K562 (cell line): ENCODE measurements around the gene INSR. TPM values are rescaled to one million over a fixed set of nuclear protein-coding genes. Genes with fewer than 3 reads are reported as not detected.

Source experiments
- ATAC-seq: fragments of 200-7000 bp; cut with Tn5 transposase; 3 replicates; pipeline ENCODE4 v1.9.1; 2020; ENCODE audit warnings: moderate library complexity
- BruUV-seq: library from RNA; stranded (reverse); fragments of 400-500 nt; replicated peaks from 2 replicates; lab custom pipeline; 2021; lab: Mats Ljungman, UMichigan
- CTCF ChIA-PET: fragments of 300-600 bp; formaldehyde crosslinking; extraction: SDS; loops from one replicate; lab custom pipeline; 2021; ENCODE audit warnings: low intra/inter-chr PET ratio; lab: Yijun Ruan, JAX
- POLR2A ChIA-PET: fragments of 300-600, 350-650 bp; sonication (Branson Sonifier 250); formaldehyde crosslinking; extraction: SDS; loops from one replicate; lab custom pipeline; 2021; ENCODE audit warnings: antibody characterized with exemption, inconsistent platforms; lab: Yijun Ruan, JAX
- DNase-seq, 4 experiments: peaks; one replicate each; pipeline versions ENCODE4 v3.0.0 to v3.0.0-alpha.2; 2011 to 2018; ENCODE audit warnings: low spot score in 3 of 4, mixed read lengths in 3 of 4; ENCODE audit errors: extremely low read depth in 1 of 4
- FAIRE-seq: peaks from 2 replicates; lab custom pipeline; 2011; peaks lifted over from hg19 to GRCh38; lab: Jason Lieb, UNC
- H2AFZ ChIP-seq: 2 replicates; pipeline ENCODE4 v1.6.0; 2011; ENCODE audit warnings: low read depth, low read length, control low read depth, inconsistent platforms
- H3K27ac ChIP-seq: fragments of 200-600 bp; 3 replicates; pipeline ENCODE4 v1.8.0; 2011; ENCODE audit warnings: low read depth, mild to moderate bottlenecking, control low read depth, inconsistent platforms, low read length, moderate library complexity, mixed read lengths; ENCODE audit errors: extremely low read depth
- H3K27me3 ChIP-seq, 2 experiments: fragments of 300-600 bp in 1 of 2; 2 replicates in 1 of 2; 3 replicates in 1 of 2; pipeline versions ENCODE4 v1.6.0 to v1.8.0; 2011; ENCODE audit warnings: inconsistent platforms in 2 of 2, low read length in 2 of 2, mild to moderate bottlenecking in 1 of 2, mixed read lengths in 1 of 2, moderate library complexity in 1 of 2; ENCODE audit not compliant: control insufficient read depth in 2 of 2, insufficient read depth in 2 of 2
- H3K36me3 ChIP-seq: fragments of 300-600 bp; 3 replicates; pipeline ENCODE4 v1.8.0; 2011; ENCODE audit warnings: mild to moderate bottlenecking, low read length, inconsistent platforms; ENCODE audit not compliant: control insufficient read depth, insufficient read depth
- H3K4me1 ChIP-seq, 2 experiments: fragments of 200-600 bp in 1 of 2; replicated peaks in 1 of 2; 2 replicates in 1 of 2; 3 replicates in 1 of 2; pipeline versions ENCODE4 v1.5.1 to v1.8.0; 2011; ENCODE audit warnings: inconsistent platforms in 2 of 2, low read length in 2 of 2, mild to moderate bottlenecking in 1 of 2, mixed read lengths in 1 of 2, moderate library complexity in 1 of 2; ENCODE audit not compliant: control insufficient read depth in 2 of 2, insufficient read depth in 2 of 2
- H3K4me2 ChIP-seq: 2 replicates; pipeline ENCODE4 v1.6.1; 2011; ENCODE audit warnings: low read length, control low read depth, inconsistent platforms, mixed read lengths; ENCODE audit not compliant: insufficient read depth
- H3K4me3 ChIP-seq: fragments of 200-600 bp; sonication (generic), shearing (Covaris generic); 2 replicates; pipeline ENCODE4 v1.5.1; 2016; ENCODE audit warnings: control low read depth, inconsistent platforms
- H3K79me2 ChIP-seq: fragments of 200-600 bp; 3 replicates; pipeline ENCODE4 v1.8.0; 2011; ENCODE audit warnings: low read length, inconsistent platforms; ENCODE audit not compliant: control insufficient read depth, insufficient read depth
- H3K9ac ChIP-seq, 2 experiments: 2 replicates each; pipeline versions ENCODE4 v1.6.0 to v1.6.1; 2011; ENCODE audit warnings: low read depth in 2 of 2, low read length in 2 of 2, control low read depth in 1 of 2, inconsistent platforms in 1 of 2, mild to moderate bottlenecking in 1 of 2, mixed read lengths in 1 of 2; ENCODE audit not compliant: insufficient read depth in 1 of 2
- H3K9me1 ChIP-seq: one replicate; pipeline ENCODE4 v1.6.0; 2011; ENCODE audit warnings: inconsistent platforms, mild to moderate bottlenecking, low read length, moderate library complexity; ENCODE audit not compliant: control insufficient read depth, insufficient read depth
- H3K9me3 ChIP-seq: replicated peaks from 2 replicates; pipeline ENCODE4 v1.5.1; 2011; ENCODE audit warnings: low read depth, low read length, inconsistent platforms; ENCODE audit not compliant: control insufficient read depth, insufficient read depth
- H4K20me1 ChIP-seq: replicated peaks from 2 replicates; pipeline ENCODE4 v1.6.1; 2011; ENCODE audit warnings: low read length, inconsistent platforms, mixed read lengths; ENCODE audit not compliant: control insufficient read depth, insufficient read depth
- AFF4 ChIP-seq: sonication (generic); formaldehyde crosslinking; IDR thresholded peaks from 2 replicates; pipeline ENCODE4 v1.8.0; 2023; ENCODE audit warnings: mild to moderate bottlenecking, missing genetic modification reagents
- BACH1 ChIP-seq: fragments of 200-800 bp; sonication (Bioruptor generic); IDR thresholded peaks from 2 replicates; pipeline ENCODE4 v1.6.1; 2016; ENCODE audit warnings: missing genetic modification characterization, missing compliant biosample characterization
- COPS2 ChIP-seq: fragments of 450-650 bp; conservative IDR thresholded peaks from 2 replicates; pipeline ENCODE4 v1.6.1; 2016; ENCODE audit warnings: mild to moderate bottlenecking, moderate library complexity
- JUNB ChIP-seq: fragments of 450-650 bp; formaldehyde crosslinking; conservative IDR thresholded peaks from 2 replicates; pipeline ENCODE4 v1.4.0; 2020; ENCODE audit warnings: mild to moderate bottlenecking
- MECOM ChIP-seq: fragments of 250-450 bp; sonication (Bioruptor Pico); IDR thresholded peaks from 2 replicates; pipeline ENCODE4 v1.8.0; 2022; ENCODE audit warnings: inconsistent platforms
- NONO ChIP-seq, 2 experiments: fragments of 200-400 bp in 1 of 2; fragments of 450-650 bp in 1 of 2; formaldehyde crosslinking in 1 of 2; IDR thresholded peaks; 2 replicates each; pipeline ENCODE4 v1.6.1; 2017; ENCODE audit warnings: low read depth in 2 of 2, mild to moderate bottlenecking in 2 of 2, moderate library complexity in 2 of 2, low read length in 1 of 2
- RBM34 ChIP-seq: fragments of 200-400 bp; formaldehyde crosslinking; IDR thresholded peaks from 2 replicates; pipeline ENCODE4 v1.6.1; 2018; ENCODE audit warnings: low read length, borderline replicate concordance; ENCODE audit not compliant: insufficient read depth
- SMARCA4 ChIP-seq: fragments of 450-650 bp; IDR thresholded peaks from 2 replicates; pipeline ENCODE4 v1.6.1; 2016
- SMARCA5 ChIP-seq: fragments of 450-650 bp; IDR thresholded peaks from 2 replicates; pipeline ENCODE4 v1.6.1; 2016
- SUPT5H ChIP-seq: fragments of 450-650 bp; IDR thresholded peaks from 2 replicates; pipeline ENCODE4 v1.6.1; 2016
- WGBS: fragments of 100-300 bp; shearing (Covaris generic); methylation state at CpG from one replicate; pipeline ENCODE4 v1.1.6; 2016; ENCODE audit warnings: low coverage, mixed read lengths; ENCODE audit not compliant: insufficient coverage; ENCODE audit errors: missing lambda C conversion rate; 5-methylcytosine and 5-hydroxymethylcytosine counted together
- in situ Hi-C: fragments of 300-500 bp; cut with MboI; formaldehyde crosslinking; loops from 4 replicates; pipeline ENCODE4 v1.15.0; 2018; ENCODE audit warnings: inconsistent platforms, mixed read lengths
- intact Hi-C: fragments of 100-400 bp; cut with micrococcal nuclease; formaldehyde crosslinking; loops from 2 replicates; pipeline ENCODE4 v1.14.2; 2022
- polyA plus RNA-seq, 8 experiments: library from polyadenylated mRNA; depleted of rRNA in 4 of 8; stranded (reverse) in 5 of 8; unstranded in 3 of 8; fragments of >200 nt; fragmentation: Nextera tagmentation in 2 of 8; fragmentation: Illumina TruSeq in 1 of 8; extraction: Ambion mirVana in 2 of 8; extraction: Trizol in 1 of 8; gene quantifications; 2 replicates each; pipeline versions ENCODE4 v1.2.1 to v1.2.3, GENCODE V29; 2011 to 2014; ENCODE audit warnings: inconsistent platforms in 1 of 8, missing spikeins in 1 of 8
- total RNA-seq, 7 experiments: library from RNA; depleted of rRNA in 6 of 7; stranded (reverse); fragments of >200 nt in 6 of 7; fragmentation: Illumina TruSeq in 2 of 7; extraction: Trizol in 2 of 7; gene quantifications; 2 replicates each; pipeline versions ENCODE4 v1.2.1 to v1.2.3, GENCODE V29; 2011 to 2021; ENCODE audit warnings: low replicate concordance in 1 of 7
- TF ChIP-seq, protein P1 (sequence below): fragments of 250-450 bp; sonication (Bioruptor Pico); IDR thresholded peaks from 2 replicates; pipeline ENCODE4 v1.8.0; 2021; ENCODE audit warnings: moderate library complexity, mild to moderate bottlenecking, inconsistent platforms
- TF ChIP-seq, protein P2 (sequence below): fragments of 250-450 bp; sonication (Bioruptor Pico); IDR thresholded peaks from 2 replicates; pipeline ENCODE4 v1.9.0; 2021; ENCODE audit warnings: mild to moderate bottlenecking
- TF ChIP-seq, protein P3 (sequence below): fragments of 250-450 bp; sonication (Bioruptor Pico); IDR thresholded peaks from 2 replicates; pipeline ENCODE4 v1.5.0; 2021; ENCODE audit warnings: mild to moderate bottlenecking, borderline replicate concordance
- TF ChIP-seq, protein P4 (sequence below): fragments of 450-650 bp; IDR thresholded peaks from 2 replicates; pipeline ENCODE4 v1.7.1; 2018; ENCODE audit warnings: mild to moderate bottlenecking, low read depth; ENCODE audit not compliant: partially characterized antibody

Gene INSR
- total and polyA plus RNA-seq, 9 of the 15 experiments (the other 6 are each of a cell fraction or from before 2014, with no cell fraction given) = 0.04 to 0.88 (median 0.41) TPM

DNA sequence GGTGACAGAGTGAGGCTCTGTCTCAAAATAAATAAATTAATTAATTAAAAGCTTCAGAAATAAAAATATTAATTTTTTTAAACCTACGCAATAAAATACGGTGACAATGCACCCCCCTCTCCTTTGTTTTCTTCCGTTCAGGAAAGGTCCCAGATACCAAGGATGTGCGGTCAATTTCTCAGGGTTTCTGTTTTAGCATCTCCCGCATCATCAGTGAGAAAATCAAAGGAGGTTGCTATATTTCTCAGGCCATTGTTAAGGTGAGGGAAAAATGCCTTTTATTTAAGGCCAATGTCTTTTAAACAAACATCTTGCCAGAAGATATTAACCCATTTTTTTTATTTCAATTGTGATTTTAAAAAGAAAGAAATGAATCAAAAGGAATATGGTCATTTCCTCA, 111.7 kb downstream of the INSR start:
- no peaks in the 10 kb centered on the region for H3K79me2 ChIP-seq
- BruUV-seq = no TSS peak
- no peak overlapping the region for H3K9ac ChIP-seq
- H3K9me1 ChIP-seq = no peaks in the 10 kb centered on the region
- TF ChIP-seq, protein P1, sequence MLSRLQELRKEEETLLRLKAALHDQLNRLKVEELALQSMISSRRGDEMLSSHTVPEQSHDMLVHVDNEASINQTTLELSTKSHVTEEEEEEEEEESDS = no peak
- TF ChIP-seq, protein P2, sequence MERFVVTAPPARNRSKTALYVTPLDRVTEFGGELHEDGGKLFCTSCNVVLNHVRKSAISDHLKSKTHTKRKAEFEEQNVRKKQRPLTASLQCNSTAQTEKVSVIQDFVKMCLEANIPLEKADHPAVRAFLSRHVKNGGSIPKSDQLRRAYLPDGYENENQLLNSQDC (CRISPR knock-in tag) = no peak
- TF ChIP-seq AFF4 (CRISPR knock-in tag) (no peak), SMARCA4 (no peak), NONO (IDR thresholded peaks at IDR 0.05; ENCODE audit: low read depth in 2 of 2, low read length in 1 of 2) (no peak), COPS2 (no peak), BACH1 (no peak), SUPT5H (no peak), JUNB (CRISPR knock-in tag) (no peak), RBM34 (no peak), MECOM (CRISPR knock-in tag) (no peak), SMARCA5 (no peak)
- TF ChIP-seq, protein P3, sequence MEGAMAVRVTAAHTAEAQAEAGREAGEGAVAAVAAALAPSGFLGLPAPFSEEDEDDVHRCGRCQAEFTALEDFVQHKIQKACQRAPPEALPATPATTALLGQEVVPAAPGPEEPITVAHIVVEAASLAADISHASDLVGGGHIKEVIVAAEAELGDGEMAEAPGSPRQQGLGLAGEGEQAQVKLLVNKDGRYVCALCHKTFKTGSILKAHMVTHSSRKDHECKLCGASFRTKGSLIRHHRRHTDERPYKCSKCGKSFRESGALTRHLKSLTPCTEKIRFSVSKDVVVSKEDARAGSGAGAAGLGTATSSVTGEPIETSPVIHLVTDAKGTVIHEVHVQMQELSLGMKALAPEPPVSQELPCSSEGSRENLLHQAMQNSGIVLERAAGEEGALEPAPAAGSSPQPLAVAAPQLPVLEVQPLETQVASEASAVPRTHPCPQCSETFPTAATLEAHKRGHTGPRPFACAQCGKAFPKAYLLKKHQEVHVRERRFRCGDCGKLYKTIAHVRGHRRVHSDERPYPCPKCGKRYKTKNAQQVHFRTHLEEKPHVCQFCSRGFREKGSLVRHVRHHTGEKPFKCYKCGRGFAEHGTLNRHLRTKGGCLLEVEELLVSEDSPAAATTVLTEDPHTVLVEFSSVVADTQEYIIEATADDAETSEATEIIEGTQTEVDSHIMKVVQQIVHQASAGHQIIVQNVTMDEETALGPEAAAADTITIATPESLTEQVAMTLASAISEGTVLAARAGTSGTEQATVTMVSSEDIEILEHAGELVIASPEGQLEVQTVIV = no peak
- TF ChIP-seq, protein P4, sequence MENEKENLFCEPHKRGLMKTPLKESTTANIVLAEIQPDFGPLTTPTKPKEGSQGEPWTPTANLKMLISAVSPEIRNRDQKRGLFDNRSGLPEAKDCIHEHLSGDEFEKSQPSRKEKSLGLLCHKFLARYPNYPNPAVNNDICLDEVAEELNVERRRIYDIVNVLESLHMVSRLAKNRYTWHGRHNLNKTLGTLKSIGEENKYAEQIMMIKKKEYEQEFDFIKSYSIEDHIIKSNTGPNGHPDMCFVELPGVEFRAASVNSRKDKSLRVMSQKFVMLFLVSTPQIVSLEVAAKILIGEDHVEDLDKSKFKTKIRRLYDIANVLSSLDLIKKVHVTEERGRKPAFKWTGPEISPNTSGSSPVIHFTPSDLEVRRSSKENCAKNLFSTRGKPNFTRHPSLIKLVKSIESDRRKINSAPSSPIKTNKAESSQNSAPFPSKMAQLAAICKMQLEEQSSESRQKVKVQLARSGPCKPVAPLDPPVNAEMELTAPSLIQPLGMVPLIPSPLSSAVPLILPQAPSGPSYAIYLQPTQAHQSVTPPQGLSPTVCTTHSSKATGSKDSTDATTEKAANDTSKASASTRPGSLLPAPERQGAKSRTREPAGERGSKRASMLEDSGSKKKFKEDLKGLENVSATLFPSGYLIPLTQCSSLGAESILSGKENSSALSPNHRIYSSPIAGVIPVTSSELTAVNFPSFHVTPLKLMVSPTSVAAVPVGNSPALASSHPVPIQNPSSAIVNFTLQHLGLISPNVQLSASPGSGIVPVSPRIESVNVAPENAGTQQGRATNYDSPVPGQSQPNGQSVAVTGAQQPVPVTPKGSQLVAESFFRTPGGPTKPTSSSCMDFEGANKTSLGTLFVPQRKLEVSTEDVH = no peak
- ChIA-PET POLR2A (no interaction called here), CTCF (no interaction called here)
- H3K36me3 ChIP-seq = no peaks in the 10 kb centered on the region
- 15% methylated on average over 5 of the region's 5 CpGs for WGBS
- DNase-seq = no peak
- no peak for FAIRE-seq
- H3K27me3 ChIP-seq = peaks cover 0 to 13% of the 10 kb centered on the region in 2 experiments; a peak in 3 of 5 replicates
- in situ Hi-C loops (no loop called here), intact Hi-C loops (no loop called here)
- ATAC-seq = no peak
- H3K4me2 ChIP-seq = no peak overlapping the region
- H2AFZ ChIP-seq = no peak overlapping the region
- H3K4me3 ChIP-seq = no peak overlapping the region
- no peaks in the 10 kb centered on the region for H4K20me1 ChIP-seq
- H3K27ac ChIP-seq = no peak overlapping the region
- H3K9me3 ChIP-seq = 0 out of 2 replicates have a peak, but pooled peaks cover 2% of the 10 kb centered on the region
- H3K4me1 ChIP-seq = peaks cover 0 to 3% of the 10 kb centered on the region in 2 experiments; a peak in 1 of 5 replicates
